Measurements from ENCODE around the gene CERS4. TPM values are rescaled to one million over a fixed set of nuclear protein-coding genes. Genes with fewer than 3 reads are reported as not detected.
A peak's percentile ranks its signal among the peaks of the same experiment; 100 is the strongest.

CERS4 gene
- total RNA-seq (ENCODE audit: low replicate concordance), result 2.1 and 14.1 TPM in 2 replicates

- peak; percentile 23 for DNase-seq (ENCODE audit: low read depth)
- TF ChIP-seq CTCF (IDR thresholded peaks at IDR 0.05; ENCODE audit: insufficient read depth, low read length), result no peak
- H3K4me3 ChIP-seq (ENCODE audit: low read depth, low read length), result peak within 1 kb of the TSS; percentile 63
Observed at GRCh38 chr19:8208922-8209461, at the start of gene CERS4. Gene CERS4, plus strand, starts transcription at chr19:8209370. Its CDS starts 41,707 bp downstream, at chr19:8251077.

- TF ChIP-seq CTCF (IDR thresholded peaks at IDR 0.05; ENCODE audit: insufficient read depth, low read length), result no peak
- H3K4me3 ChIP-seq (ENCODE audit: low read depth, low read length), result no peak overlapping the region
- DNase-seq (ENCODE audit: low read depth), result peak; percentile 7
Observed at GRCh38 chr19:8161135-8161646, 48.0 kb upstream of the CERS4 start.

- no peak for TF ChIP-seq CTCF (IDR thresholded peaks at IDR 0.05; ENCODE audit: insufficient read depth, low read length)
- H3K4me3 ChIP-seq (ENCODE audit: low read depth, low read length), result no peak overlapping the region
- no peak for DNase-seq (ENCODE audit: low read depth)
Observed at GRCh38 chr19:8163759-8164158, 45.4 kb upstream of the CERS4 start.

- TF ChIP-seq CTCF (IDR thresholded peaks at IDR 0.05; ENCODE audit: insufficient read depth, low read length), result no peak
- H3K4me3 ChIP-seq (ENCODE audit: low read depth, low read length), result no peak overlapping the region
- no peak for DNase-seq (ENCODE audit: low read depth)
Observed at GRCh38 chr19:8167985-8168384, 41.2 kb upstream of the CERS4 start.

GRCh38 chr19:8168537-8168936 is 40.6 kb upstream of the CERS4 start:
- no peak for TF ChIP-seq CTCF (IDR thresholded peaks at IDR 0.05; ENCODE audit: insufficient read depth, low read length)
- no peak for DNase-seq (ENCODE audit: low read depth)

GRCh38 chr19:8174706-8175105 is 34.5 kb upstream of the CERS4 start:
- DNase-seq (ENCODE audit: low read depth), result no peak
- no peak overlapping the region for H3K4me3 ChIP-seq (ENCODE audit: low read depth, low read length)
- no peak for TF ChIP-seq CTCF (IDR thresholded peaks at IDR 0.05; ENCODE audit: insufficient read depth, low read length)

More at GRCh38 chr19:8168537-8168936, 40.6 kb upstream of the CERS4 start:
- H3K4me3 ChIP-seq (ENCODE audit: low read depth, low read length), result no peak overlapping the region

GRCh38 chr19:8180018-8180417 is 29.2 kb upstream of the CERS4 start:
- TF ChIP-seq CTCF (IDR thresholded peaks at IDR 0.05; ENCODE audit: insufficient read depth, low read length), result no peak
- DNase-seq (ENCODE audit: low read depth), result no peak
- no peak overlapping the region for H3K4me3 ChIP-seq (ENCODE audit: low read depth, low read length)
